HG02938 (cell line): ENCODE data around the gene PCNA.

ENCODE experiments used
- ATAC-seq: cut with Tn5 transposase; IDR thresholded peaks from one replicate; pipeline ENCODE4 v1.9.1; 2021; ENCODE audit warnings: mild to moderate bottlenecking, moderate library complexity; ENCODE audit not compliant: unreplicated experiment

PCNA gene

DNA sequence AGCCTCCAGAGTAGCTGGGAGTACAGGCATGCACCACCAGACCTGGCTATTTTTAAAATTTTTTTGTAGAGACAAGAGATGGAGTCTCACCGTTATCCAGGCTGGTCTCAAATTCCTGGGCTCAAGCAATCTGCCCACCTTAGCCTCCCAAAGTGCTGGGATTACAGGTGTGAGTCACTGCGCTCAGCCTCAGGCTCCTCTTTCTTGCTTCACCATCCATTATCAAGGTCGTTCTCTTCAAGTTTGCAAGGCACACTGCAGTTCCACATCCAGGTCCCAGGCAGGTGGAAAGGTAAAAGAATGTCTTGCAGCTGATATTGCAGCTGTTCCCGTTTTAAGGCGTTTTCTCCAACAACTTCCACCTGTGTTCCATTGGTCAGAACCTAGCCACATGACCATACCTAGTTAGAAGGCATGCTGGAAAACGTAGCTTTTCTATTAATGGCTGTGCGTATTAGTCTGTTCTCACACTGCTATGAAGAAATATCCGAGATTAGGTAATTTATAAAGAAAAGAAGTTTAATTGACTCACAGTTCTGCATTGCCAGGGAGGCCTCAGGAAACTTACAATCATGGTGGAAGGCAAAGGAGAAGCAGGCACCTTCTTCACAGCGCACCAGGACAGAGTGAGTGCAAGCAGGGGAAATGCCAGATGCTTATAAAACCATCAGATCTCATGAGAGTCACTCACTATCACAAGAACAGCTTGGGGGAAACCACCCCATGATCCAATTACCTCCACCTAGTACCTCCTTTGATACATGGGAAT, 51.7 kb downstream of the PCNA start:
- no peak for ATAC-seq

DNA sequence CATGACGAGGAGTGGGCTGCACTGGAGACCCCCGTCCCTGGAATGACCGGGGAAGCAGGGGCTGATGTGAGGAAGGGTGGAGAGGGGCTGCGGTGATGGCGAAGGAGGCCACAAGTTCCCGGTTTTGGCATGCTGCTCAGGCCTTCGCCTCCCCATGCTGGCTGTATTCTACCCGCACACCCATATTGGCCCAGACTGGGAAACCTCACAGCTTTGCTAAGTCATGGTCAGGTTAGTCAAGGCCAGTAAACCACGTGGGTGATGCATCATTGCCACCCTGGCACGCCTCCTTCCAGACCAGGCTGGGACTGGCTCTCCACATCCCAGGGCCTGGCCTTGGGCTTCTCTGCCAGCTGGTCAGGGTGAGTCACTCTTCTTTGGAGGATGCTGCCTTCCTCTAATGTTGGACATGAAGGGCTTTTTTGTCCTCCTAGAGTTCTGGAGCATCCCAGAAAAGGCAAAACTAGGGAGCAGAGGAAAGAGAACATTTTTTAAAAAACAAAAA, 53.8 kb downstream of the PCNA start:
- no peak for ATAC-seq

DNA sequence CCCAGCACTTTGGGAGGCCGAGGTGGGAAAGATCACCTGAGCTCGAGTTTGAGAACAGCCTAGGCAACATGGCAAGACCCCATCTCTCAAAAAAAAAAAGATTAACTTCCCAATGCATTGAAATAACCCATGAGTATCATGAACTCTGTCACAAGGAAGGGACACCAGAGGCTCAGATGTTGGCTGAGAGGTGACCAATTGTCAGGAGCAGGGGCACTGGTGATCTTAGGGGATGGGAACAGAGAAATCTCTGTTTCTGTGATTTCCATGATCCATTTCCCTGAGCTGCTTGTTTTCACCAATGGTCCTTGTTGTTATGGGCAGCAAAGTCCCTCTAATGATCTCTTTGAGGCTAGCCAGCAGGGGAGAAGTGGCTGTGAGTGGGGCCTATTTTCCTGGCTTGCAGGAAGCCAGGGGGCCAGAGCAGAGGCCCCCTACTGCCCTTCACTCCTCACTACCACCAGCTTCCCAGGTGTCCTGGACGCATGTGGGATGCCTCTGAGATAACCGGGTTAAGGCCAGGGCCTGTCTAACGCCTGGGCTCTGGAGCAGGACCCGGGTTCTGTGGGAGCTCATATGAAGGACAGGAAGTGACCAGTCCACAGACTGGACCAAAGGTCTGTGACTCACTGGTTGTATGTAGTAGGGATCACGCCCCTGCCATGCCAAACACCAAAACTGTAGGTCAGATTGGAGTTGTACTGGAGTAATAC, 54.4 kb downstream of the PCNA start:
- ATAC-seq = no peak
